ENCODE results near the gene LHFPL5.

DNA sequence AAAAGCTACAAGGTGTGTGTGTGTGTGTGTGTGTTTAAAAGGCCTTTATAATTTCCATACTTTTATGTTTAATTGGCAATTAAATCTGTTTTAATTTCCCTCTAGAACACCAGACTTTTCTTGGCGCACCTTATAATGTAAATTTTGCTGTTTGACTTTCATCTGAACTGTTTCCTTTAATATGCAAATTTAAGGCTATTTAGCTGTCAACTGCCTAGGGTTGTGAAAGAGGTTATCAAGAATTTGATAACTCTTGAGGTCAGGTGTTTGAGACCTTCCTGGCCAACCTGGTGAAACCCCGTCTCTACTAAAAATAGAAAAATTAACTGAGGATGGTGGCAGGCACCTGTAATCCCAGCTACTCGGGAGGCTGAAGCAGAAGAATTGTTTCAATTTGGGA, 4.0 kb upstream of the LHFPL5 start:
- TF ChIP-seq CTCF (conservative IDR thresholded peaks at IDR 0.05): no peak
- TF ChIP-seq EZH2 (IDR thresholded peaks at IDR 0.05; ENCODE audit: low read depth): no peak

Measured in PC-9 (cell line).